Erythroblast (primary cell): ENCODE data around the gene DCDC2B.
"Not testable (repeated sequence)": the region's sequence is repeated elsewhere in the genome, so short reads cannot be mapped to it uniquely, and the experiment has no call there.

ENCODE experiments used
- DNase-seq, 2 experiments: peaks; one replicate each; lab custom pipeline; 2025; lab: John Stamatoyannopoulos, UW
- GATA1 ChIP-seq: IDR thresholded peaks from 2 replicates; pipeline ENCODE4 v1.6.1; 2011; ENCODE audit warnings: low read depth, mild to moderate bottlenecking, control low read depth, low read length, moderate library complexity
- POLR2A ChIP-seq: IDR thresholded peaks from 2 replicates; pipeline ENCODE4 v1.6.1; 2011; ENCODE audit warnings: mild to moderate bottlenecking, low read length

Gene DCDC2B

GRCh38 chr1:32247983-32248889 is 39.3 kb downstream of the DCDC2B start:
- TF ChIP-seq GATA1 (no peak), POLR2A (no peak)
- DNase-seq = peak; percentile 74 to 83

- no peak for DNase-seq
- TF ChIP-seq GATA1 (no peak), POLR2A (no peak)
Measured at GRCh38 chr1:32249831-32250525, 41.1 kb downstream of the DCDC2B start.

GRCh38 chr1:32250893-32251716 is 42.2 kb downstream of the DCDC2B start, which contains the start of gene LCK:
TSS of gene LCK (plus strand) at chr1:32251265. CDS start at chr1:32274330, 23,065 bp downstream.
- no peak for TF ChIP-seq POLR2A
- TF ChIP-seq GATA1 = no peak
- DNase-seq = no peak

- no peak for DNase-seq
- no peak for TF ChIP-seq GATA1
- TF ChIP-seq POLR2A = no peak
Measured at GRCh38 chr1:32255072-32256071, 46.5 kb downstream of the DCDC2B start.

- TF ChIP-seq POLR2A (no peak), GATA1 (no peak)
- no peak for DNase-seq
Measured at GRCh38 chr1:32256473-32257226, 47.8 kb downstream of the DCDC2B start.

- no peak for DNase-seq
- TF ChIP-seq GATA1 (no peak), POLR2A (no peak)
Measured at GRCh38 chr1:32257227-32257508, 48.3 kb downstream of the DCDC2B start.

GRCh38 chr1:32263236-32263593 is 54.3 kb downstream of the DCDC2B start:
- not testable (repeated sequence) for DNase-seq

GRCh38 chr1:32263744-32264143 is 54.9 kb downstream of the DCDC2B start:
- no peak for TF ChIP-seq GATA1
- TF ChIP-seq POLR2A = no peak
- DNase-seq = no peak
